Stimulated activated CD8-positive, alpha-beta memory T cell treated with anti-CD3 and anti-CD28 coated beads, Interleukin-12 subunit alpha, Interleukin-12 subunit beta, amount 100 ng/mL, for 1 hour (primary cell): Measurements from ENCODE around the gene NTM.

ENCODE experiments used
- DNase-seq: peaks from one replicate; pipeline ENCODE4 v3.0.0-alpha.2; 2020; ENCODE audit warnings: low read depth

NTM gene

DNA sequence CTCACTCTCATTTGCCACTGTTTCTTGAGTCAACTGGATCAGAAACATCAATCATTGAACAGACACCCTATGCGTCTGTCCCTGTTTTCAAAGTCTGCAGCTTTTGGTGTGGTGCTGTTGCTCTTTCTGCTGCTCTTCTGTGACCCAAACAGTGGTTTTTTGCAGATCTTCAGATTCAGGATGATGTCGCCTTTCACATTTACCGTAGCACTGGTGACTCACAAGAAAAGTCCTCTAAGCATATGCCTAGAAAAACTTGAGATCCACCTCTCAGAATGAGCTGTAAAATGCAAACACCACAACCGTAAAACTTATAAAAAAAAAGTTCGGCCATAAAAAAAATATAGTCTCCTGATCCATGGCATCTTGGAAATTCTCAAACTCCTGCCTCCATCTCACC lies 400.4 kb downstream of the NTM start:
- DNase-seq = no peak

DNA sequence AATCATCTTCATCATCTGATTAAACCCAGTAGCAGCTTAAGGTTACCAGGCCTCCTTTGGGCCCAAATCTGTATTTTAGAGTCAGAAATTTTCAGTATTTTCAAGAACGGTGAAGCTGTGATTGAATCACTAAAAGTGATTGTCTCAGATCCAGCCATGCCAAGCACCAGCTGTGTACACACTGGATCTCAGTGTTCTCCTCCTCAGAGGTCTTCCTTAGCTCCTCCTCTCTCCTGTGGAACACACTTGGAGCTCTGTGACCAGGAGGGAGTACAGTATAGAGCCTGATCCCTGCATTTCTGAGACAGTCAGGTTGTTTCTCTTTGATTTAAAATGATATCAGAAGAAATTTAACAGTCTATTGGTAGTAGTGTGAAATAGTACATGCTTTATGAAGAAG lies 401.1 kb downstream of the NTM start:
- DNase-seq = no peak

DNA sequence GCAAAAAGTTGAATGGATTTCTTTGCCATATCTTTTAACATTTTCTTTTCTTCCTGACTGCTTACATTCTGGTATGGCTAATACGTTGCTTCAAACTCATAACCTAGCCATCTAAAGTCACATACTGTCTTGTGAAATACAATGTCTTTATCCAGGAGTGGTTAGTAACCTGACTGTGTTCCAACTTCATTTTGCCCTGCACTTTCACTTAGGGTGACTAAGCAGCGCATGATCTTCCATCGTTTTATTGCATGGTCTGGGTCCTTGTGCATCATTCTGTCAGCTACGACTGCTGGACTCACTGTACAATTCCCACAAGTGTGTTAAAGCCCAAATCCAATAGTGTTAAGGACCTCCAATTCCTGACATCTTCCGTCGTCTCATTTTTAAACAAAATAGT lies 403.2 kb downstream of the NTM start:
- no peak for DNase-seq

GRCh38 chr11:131776211-131776610 lies 405.8 kb downstream of the NTM start:
- no peak for DNase-seq

GRCh38 chr11:131785801-131786200 lies 415.4 kb downstream of the NTM start:
- DNase-seq = no peak

GRCh38 chr11:131787119-131787518 lies 416.7 kb downstream of the NTM start:
- no peak for DNase-seq

DNA sequence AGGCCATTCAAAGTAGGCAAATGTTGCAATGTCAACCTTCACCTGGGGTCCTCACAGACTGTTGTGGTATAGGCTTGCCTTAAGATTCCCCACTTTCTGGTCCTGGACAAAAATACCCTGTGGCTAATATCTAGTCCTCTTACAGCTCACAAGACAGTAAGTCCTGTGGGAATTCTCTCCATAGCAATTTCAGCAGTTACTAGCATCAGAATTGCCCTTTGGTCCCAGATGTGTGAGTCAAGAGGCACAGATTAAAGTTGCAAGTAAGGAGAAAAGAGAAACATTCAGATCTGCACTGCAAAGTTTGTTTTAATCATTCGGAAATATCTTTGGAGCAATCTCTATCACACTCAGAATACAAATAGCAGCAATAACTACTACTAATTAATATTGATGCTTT lies 420.2 kb downstream of the NTM start:
- DNase-seq = no peak

GRCh38 chr11:131792243-131792642 lies 421.8 kb downstream of the NTM start:
- DNase-seq = no peak

- no peak for DNase-seq
Measured at GRCh38 chr11:131796089-131796488, 425.7 kb downstream of the NTM start.

DNA sequence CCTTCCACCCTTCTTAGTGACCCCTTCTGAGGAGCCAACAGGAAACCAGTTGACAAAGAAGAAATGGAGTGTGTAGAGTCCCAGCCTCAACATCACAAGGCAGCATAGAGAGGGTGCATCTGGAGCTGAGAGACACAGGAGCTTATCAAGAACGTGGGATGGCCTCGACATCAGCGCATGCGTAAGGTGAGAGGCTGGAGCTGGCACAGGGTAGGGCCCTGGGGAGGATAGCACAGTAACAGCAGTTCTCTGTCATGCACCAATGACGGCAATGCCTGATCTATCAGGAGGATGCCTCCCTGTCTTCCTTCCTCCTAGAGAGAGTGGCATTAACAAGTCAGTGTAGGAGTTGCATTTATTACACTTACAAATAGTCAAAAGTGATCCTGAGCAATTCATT lies 426.1 kb downstream of the NTM start:
- DNase-seq = no peak

GRCh38 chr11:131800452-131800851 lies 430.0 kb downstream of the NTM start:
- no peak for DNase-seq

DNA sequence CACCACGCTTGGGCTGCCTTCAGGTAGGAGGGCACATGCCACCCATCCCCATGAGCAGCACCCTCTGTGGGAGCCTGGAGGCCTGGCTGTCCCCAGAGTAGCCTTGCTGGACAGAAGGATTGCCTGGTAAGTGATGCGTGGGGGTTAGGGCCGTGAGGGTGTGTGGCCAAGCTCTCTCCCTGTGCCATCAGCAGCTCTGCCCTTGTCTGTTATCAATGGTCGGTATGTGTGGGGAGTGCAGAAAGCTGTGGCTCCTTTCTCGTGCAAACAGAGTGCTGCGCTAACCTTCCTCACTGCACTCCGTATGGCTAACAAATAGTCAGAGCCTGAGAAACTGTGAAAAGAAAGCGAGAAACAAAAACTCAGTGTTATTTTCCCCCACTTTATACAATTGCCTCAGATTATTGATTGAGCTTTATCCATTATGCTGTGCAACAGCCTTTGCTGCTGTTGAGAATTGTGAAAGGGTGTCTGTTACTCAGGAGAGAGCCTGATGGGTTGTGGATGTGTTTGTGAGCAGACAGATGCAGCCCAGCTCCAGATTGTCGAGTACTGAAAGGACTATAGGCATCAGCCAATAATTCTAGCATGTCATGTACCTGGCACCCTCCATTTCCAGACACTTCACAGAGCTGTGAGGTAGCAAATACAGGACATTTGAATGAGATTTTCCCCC lies 432.2 kb downstream of the NTM start:
- DNase-seq = no peak

GRCh38 chr11:131807876-131808275 lies 437.5 kb downstream of the NTM start:
- DNase-seq = no peak

- DNase-seq = no peak
Measured at GRCh38 chr11:131808470-131808869, 438.1 kb downstream of the NTM start.

GRCh38 chr11:131809203-131809918 lies 438.9 kb downstream of the NTM start:
- DNase-seq = no peak

DNA sequence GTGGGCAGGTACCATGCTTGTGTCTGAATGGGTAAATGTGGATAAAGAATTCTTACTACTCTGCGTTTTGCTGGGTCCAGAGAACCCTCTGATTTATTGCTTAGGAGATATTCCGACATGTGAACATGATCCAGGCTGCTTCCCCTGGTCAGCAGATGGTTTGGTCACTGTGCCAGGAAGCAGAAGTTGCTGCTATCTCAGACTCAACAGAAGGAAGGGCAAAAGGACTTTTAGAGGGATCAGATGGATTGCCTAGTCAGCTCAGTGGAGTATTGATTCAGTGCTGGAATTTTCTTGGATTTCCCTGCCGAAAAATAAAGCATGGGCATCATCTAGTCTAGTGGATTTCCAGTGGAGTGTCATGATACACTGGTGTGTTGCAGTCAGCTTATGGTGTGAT lies 440.1 kb downstream of the NTM start:
- DNase-seq = no peak

DNA sequence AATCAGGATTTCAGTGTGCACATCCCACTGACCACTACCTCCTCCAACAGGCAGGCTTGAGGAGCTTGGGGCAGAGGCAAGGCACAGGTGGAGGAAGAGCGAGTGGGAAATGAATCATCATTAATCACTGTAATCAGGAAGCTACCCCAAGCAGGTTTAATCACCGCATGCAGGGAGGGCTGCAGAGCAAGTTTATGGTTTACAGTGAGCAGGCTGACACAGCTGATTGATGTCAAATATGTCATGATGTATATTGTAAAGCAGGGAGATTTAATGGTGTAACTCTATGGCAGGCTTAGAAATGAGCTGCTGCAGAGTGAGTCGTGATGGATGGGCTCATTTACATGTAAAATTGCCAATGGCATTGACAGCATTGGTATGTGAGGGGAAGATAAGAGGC lies 441.0 kb downstream of the NTM start:
- no peak for DNase-seq

DNA sequence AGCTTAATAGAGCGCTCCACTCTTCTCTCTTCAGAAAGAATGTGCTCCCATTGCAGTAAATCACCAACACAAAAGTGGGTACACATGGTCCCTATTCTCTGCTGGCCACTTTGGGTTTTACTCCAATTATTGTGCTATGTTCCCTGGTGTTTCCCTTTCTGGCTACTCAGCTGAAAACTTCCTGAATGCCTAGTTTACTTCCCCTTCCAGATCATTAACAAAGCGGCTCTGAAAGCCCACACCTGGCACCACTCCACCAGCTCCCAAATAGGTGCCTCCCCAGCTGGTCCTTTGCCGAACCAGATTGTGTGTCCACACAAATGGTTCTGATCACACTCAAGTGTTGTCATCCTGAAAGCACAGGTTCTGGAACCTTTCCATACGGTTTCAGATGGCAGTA lies 443.7 kb downstream of the NTM start:
- no peak for DNase-seq

- no peak for DNase-seq
Measured at GRCh38 chr11:131815590-131815989, 445.2 kb downstream of the NTM start.

DNA sequence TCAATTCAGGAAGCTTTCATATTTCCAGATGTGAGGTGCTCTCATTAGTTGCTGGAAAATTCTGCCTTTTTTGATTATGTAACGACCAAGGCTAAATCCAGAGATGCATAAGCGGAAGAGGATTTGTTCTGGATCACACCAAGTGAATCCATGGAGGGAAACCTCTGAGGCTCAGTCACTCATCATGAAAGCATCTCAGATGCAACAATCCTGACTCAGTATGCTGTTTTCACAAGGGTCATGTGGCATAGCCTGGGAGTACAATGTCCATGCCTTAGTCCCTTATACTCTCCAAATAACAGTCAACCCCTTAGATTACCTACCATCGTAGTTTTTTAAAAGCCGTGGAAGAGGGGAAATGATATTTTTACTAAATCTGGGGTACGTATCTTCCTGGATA lies 445.6 kb downstream of the NTM start:
- DNase-seq = no peak

DNA sequence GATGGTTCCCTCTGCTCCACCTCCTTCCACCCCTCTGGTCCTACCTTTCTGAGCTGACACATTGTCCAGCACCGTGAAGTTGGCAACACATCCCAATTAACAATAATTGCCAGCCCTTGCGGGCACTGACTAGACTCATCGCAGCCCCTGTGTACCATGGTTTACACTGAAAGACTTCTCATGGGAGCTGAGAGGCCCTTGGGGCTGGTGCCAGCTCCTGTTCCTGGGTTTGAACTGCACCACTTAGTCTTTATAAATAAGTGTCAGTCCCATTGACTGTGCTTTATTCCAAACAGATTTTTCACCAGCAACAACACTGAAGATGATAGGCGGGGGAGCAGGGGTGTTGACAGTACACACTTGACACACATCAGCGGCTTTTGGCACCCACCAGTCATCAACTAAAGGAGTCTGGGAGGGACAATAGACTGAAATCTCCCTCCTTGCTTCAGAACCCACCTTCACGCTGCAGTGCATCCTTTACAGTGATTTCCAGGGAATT lies 447.3 kb downstream of the NTM start:
- DNase-seq = no peak

DNA sequence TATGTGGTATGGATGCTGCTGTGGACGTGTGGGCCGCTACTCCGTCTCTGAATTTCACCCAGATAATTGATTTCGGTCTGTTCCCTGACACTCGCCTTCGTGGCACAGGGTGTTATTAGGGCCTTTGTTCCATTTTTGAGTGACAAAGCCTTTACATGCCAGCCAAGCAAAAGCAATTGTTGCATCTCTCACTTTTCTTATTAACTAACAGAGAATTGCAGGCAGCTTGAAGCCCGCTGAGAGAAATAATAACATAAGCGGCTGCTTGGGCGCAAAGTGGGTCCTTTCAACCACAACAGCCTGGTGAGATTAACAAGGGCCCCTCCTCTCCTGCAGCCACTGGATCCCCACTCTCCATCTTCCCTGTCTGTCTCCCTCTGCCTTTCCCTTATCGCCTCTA lies 449.4 kb downstream of the NTM start:
- DNase-seq = no peak

GRCh38 chr11:131822506-131822905 lies 452.1 kb downstream of the NTM start:
- DNase-seq = no peak

- DNase-seq = no peak
Measured at GRCh38 chr11:131823772-131824171, 453.4 kb downstream of the NTM start.
